ENCODE data around the gene MITF. TPM values are rescaled to one million over a fixed set of nuclear protein-coding genes. Genes with fewer than 3 reads are reported as not detected.

The MITF gene
- total and polyA plus RNA-seq, 4 donors: 0.91 to 2.9 (median 2.3) TPM

GRCh38 chr3:69695933-69696332 is 43.3 kb upstream of the MITF start:
- no peaks in the 10 kb centered on the region for H3K36me3 ChIP-seq (ENCODE audit: control insufficient read depth in 4 of 4, insufficient read depth in 3 of 4, low read depth in 1 of 4, low read length in 3 of 4)
- DNase-seq (ENCODE audit: low spot score): no peak
- H3K4me1 ChIP-seq (ENCODE audit: control insufficient read depth in 4 of 4, insufficient read depth in 4 of 4, low read length in 3 of 4): peaks cover 0 to 2% (median 0%) of the 10 kb centered on the region in 4 donors
- H3K9me3 ChIP-seq (ENCODE audit: control insufficient read depth in 4 of 4, low read length in 3 of 4): peaks cover 0 to 2% (median 0%) of the 10 kb centered on the region in 4 donors
- 72% methylated on average over 4 of the region's 4 CpGs for WGBS
- peaks cover 0 to under 1% (median 0%) of the 10 kb centered on the region in 4 donors for H3K27me3 ChIP-seq (ENCODE audit: control insufficient read depth in 4 of 4, insufficient read depth in 4 of 4, low read length in 3 of 4)
- no peak overlapping the region for H3K4me3 ChIP-seq (ENCODE audit: low read depth in 1 of 3, low read length in 3 of 3)
- H3K9ac ChIP-seq (ENCODE audit: low read depth in 1 of 2, low read length in 2 of 2): no peak overlapping the region
- H3K27ac ChIP-seq (ENCODE audit: low read depth in 1 of 2, low read length in 2 of 2): no peak overlapping the region
- TF ChIP-seq REST (IDR thresholded peaks at IDR 0.05) (no peak), RAD21 (IDR thresholded peaks at IDR 0.05) (no peak), HNF4G (IDR thresholded peaks at IDR 0.05) (no peak), CTCF (IDR thresholded peaks at IDR 0.05; ENCODE audit: low read depth, low read length, missing input control) (no peak), GABPA (IDR thresholded peaks at IDR 0.05 in 1 of 2, conservative IDR thresholded peaks at IDR 0.05 in 1 of 2) (no peak), SP1 (IDR thresholded peaks at IDR 0.05) (no peak)

GRCh38 chr3:69696367-69696766 is 42.9 kb upstream of the MITF start:
- no peak for DNase-seq (ENCODE audit: low spot score)
- no peaks in the 10 kb centered on the region for H3K4me1 ChIP-seq (ENCODE audit: control insufficient read depth in 4 of 4, insufficient read depth in 4 of 4, low read length in 3 of 4)
- no peak overlapping the region for H3K9ac ChIP-seq (ENCODE audit: low read depth in 1 of 2, low read length in 2 of 2)
- no peak for TF ChIP-seq REST (IDR thresholded peaks at IDR 0.05)
- no peak for TF ChIP-seq GABPA (IDR thresholded peaks at IDR 0.05 in 1 of 2, conservative IDR thresholded peaks at IDR 0.05 in 1 of 2)
- no peak for TF ChIP-seq MAX (IDR thresholded peaks at IDR 0.05)
- TF ChIP-seq ATF3 (IDR thresholded peaks at IDR 0.05): no peak
- TF ChIP-seq FOXA2 (IDR thresholded peaks at IDR 0.05): no peak
- TF ChIP-seq HNF4A (conservative IDR thresholded peaks at IDR 0.05): no peak
- TF ChIP-seq ZBTB33 (IDR thresholded peaks at IDR 0.05): no peak
- TF ChIP-seq TAF1 (conservative IDR thresholded peaks at IDR 0.05): no peak
- no peak for TF ChIP-seq HNF4G (IDR thresholded peaks at IDR 0.05)
- TF ChIP-seq NR2F2 (IDR thresholded peaks at IDR 0.05): no peak
- TF ChIP-seq RXRA (IDR thresholded peaks at IDR 0.05): no peak
- no peak for TF ChIP-seq RAD21 (IDR thresholded peaks at IDR 0.05)
- TF ChIP-seq JUND (IDR thresholded peaks at IDR 0.05): no peak
- no peak for TF ChIP-seq SP1 (IDR thresholded peaks at IDR 0.05)
- TF ChIP-seq FOXA1 (IDR thresholded peaks at IDR 0.05): no peak
- H3K27me3 ChIP-seq (ENCODE audit: control insufficient read depth in 4 of 4, insufficient read depth in 4 of 4, low read length in 3 of 4): no peaks in the 10 kb centered on the region
- H3K36me3 ChIP-seq (ENCODE audit: control insufficient read depth in 4 of 4, insufficient read depth in 3 of 4, low read depth in 1 of 4, low read length in 3 of 4): no peaks in the 10 kb centered on the region
- no peak overlapping the region for H3K4me3 ChIP-seq (ENCODE audit: low read depth in 1 of 3, low read length in 3 of 3)
- peaks cover 0 to 2% (median 0%) of the 10 kb centered on the region in 4 donors for H3K9me3 ChIP-seq (ENCODE audit: control insufficient read depth in 4 of 4, low read length in 3 of 4)
- no peak overlapping the region for H3K27ac ChIP-seq (ENCODE audit: low read depth in 1 of 2, low read length in 2 of 2)
- 41% methylated on average over 1 of the region's 1 CpG for WGBS
